GM12873 (cell line): Measurements from ENCODE around the gene MYO9A.

Source experiments
- TF ChIP-seq, protein P1 (sequence below): IDR thresholded peaks from 2 replicates; pipeline ENCODE4 v1.5.1; 2012; ENCODE audit warnings: low read depth, mild to moderate bottlenecking, moderate library complexity, low read length, control low read depth; ENCODE audit not compliant: insufficient read depth; ENCODE audit errors: missing control alignments

The MYO9A gene

GRCh38 chr15:72160696-72161245 lies 42.8 kb upstream of the MYO9A start:
- TF ChIP-seq, protein P1, sequence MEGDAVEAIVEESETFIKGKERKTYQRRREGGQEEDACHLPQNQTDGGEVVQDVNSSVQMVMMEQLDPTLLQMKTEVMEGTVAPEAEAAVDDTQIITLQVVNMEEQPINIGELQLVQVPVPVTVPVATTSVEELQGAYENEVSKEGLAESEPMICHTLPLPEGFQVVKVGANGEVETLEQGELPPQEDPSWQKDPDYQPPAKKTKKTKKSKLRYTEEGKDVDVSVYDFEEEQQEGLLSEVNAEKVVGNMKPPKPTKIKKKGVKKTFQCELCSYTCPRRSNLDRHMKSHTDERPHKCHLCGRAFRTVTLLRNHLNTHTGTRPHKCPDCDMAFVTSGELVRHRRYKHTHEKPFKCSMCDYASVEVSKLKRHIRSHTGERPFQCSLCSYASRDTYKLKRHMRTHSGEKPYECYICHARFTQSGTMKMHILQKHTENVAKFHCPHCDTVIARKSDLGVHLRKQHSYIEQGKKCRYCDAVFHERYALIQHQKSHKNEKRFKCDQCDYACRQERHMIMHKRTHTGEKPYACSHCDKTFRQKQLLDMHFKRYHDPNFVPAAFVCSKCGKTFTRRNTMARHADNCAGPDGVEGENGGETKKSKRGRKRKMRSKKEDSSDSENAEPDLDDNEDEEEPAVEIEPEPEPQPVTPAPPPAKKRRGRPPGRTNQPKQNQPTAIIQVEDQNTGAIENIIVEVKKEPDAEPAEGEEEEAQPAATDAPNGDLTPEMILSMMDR = no peak

DNA sequence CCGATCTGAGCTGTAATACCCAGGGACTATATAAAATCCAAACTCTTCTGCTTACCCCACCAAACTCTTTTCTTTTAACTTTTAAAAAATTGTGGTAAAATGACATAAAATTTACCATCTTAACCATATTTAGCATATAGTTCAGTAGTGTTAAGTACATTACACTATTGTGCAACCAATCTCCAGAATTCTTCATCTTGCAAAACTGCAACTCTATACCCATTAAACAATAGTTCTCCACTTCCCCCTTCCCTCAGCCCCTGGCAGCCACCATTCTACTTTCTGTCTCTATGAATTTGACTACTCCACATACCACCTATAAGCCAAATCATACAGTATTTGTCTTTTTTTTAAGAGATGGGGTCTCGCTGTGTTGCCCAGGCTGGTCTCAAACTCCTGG lies 39.0 kb upstream of the MYO9A start:
- TF ChIP-seq, protein P1 = no peak

GRCh38 chr15:72155635-72156616 lies 38.0 kb upstream of the MYO9A start:
- TF ChIP-seq, protein P1 = peak; percentile 97

DNA sequence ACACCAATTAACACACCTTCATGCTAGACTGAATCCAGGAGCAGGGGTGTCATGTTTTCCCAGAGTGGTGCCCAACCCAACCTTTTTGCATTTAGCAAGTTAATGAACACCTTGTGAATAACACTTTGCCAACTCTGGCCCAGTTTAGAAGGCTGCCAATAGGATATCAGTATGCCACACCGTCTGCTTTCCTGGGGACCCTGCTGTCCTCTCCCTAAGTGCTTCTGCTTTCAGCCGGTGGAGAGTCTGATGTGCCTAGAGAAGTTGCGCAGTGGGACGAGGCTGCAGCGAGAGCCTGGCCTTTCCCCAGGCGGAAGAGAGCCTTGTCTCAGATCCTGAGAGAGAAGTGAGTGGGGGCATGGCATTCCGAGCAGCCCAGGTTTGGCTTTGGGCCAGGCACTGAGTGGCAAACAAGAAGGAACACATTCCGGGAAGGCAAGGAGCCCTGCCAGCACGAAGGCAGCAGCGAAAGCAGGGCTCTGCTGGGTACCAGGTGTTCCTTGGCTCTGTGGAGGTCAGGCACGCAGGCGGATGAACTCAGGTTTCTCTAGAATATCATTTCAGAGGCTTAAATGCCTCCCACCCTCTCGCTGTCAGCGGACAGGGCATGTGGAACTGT lies 37.2 kb upstream of the MYO9A start:
- TF ChIP-seq, protein P1 = no peak

- TF ChIP-seq, protein P1 = no peak
These were observed 36.4 kb upstream of the MYO9A start for GRCh38 chr15:72154316-72154715.

GRCh38 chr15:72153269-72154000 lies 35.5 kb upstream of the MYO9A start:
- TF ChIP-seq, protein P1 = no peak
